Measurements from ENCODE around the gene ZIC1.

Gene ZIC1

GRCh38 chr3:147397155-147397874 is 11.8 kb upstream of the ZIC1 start:
- DNase-seq, result no peak

- DNase-seq, result no peak
Observed at GRCh38 chr3:147397875-147398812, 11.0 kb upstream of the ZIC1 start.

DNA sequence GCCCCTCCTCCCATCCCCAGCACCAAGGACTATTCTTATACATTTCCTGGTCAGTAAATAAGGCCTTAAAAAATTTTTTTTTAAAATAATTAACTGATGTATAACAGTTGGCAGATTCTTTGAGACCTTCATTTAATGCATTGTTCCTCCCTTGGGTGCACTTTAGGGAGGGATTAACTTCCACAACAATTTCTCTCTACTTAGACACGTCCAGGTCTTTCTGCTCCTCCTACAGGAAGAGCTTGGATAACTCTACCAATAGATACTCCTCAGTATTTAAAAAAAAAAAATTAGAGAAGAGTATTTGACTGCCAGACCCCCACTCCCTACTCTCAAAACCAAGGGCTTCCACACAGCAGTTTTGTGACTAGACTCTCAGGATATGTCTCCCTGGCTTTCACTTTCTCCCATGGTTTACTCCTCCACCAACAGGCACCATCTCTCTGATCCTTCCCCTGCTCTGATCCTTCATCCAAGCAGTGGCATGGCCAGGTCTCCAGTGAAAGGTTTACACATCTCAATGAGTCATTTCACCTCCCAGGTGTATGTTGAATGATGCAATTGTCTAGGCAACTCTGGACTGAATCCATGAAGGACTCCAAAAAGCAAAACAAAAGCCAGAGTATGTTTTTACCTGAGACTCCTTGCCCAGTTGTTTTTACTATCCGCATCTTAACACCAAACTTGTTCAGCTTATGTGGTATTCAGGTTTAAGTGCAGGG is 10.2 kb upstream of the ZIC1 start:
- DNase-seq, result no peak

- no peak for DNase-seq
Observed at GRCh38 chr3:147400111-147400510, 9.1 kb upstream of the ZIC1 start.

DNA sequence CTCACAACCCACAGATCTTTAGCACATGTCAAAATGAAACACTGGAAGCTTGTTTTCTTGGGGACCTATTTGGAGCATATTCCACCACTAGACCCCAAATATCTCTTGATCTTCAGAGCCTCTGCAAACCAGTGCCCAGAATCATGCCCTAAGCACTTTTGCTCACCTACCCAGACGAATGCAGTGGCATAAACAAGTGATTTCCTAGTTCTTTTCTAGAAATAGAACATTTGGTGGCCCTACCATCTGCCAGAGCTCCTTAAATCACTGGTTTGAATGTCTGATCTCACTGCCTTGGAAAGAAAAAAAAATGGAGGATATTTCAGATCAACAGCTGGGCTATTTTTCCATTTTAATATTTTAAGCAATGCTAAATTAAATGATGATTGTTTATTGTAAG is 8.2 kb upstream of the ZIC1 start:
- DNase-seq, result no peak

- DNase-seq, result no peak
Observed at GRCh38 chr3:147401421-147401820, 7.7 kb upstream of the ZIC1 start.

- DNase-seq, result no peak
Observed at GRCh38 chr3:147402159-147402558, 7.0 kb upstream of the ZIC1 start.

DNA sequence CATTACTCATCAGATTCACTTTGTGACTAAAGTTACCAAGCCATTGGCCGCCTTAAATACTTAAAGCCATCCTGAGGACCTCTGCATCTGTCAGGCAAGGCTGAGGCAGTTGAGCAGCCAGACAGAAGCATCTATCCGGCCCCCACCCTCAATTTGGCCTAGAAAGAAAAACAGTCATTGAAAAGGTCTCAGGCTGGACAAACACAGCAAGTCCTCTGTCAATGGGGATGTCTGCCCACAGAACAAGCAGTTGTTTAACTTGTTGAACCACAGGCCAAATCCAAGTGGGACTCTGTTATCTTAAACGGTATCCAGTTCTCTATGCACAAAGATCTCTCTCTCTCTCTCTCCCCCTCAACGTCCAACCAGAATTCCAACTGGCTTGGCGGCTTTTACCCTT is 5.7 kb upstream of the ZIC1 start:
- DNase-seq, result no peak

- DNase-seq, result no peak
Observed at GRCh38 chr3:147404000-147404799, 5.0 kb upstream of the ZIC1 start.

- DNase-seq, result no peak
Observed at GRCh38 chr3:147404800-147405230, 4.3 kb upstream of the ZIC1 start.

GRCh38 chr3:147405231-147406027 is 3.7 kb upstream of the ZIC1 start:
- no peak for DNase-seq

DNA sequence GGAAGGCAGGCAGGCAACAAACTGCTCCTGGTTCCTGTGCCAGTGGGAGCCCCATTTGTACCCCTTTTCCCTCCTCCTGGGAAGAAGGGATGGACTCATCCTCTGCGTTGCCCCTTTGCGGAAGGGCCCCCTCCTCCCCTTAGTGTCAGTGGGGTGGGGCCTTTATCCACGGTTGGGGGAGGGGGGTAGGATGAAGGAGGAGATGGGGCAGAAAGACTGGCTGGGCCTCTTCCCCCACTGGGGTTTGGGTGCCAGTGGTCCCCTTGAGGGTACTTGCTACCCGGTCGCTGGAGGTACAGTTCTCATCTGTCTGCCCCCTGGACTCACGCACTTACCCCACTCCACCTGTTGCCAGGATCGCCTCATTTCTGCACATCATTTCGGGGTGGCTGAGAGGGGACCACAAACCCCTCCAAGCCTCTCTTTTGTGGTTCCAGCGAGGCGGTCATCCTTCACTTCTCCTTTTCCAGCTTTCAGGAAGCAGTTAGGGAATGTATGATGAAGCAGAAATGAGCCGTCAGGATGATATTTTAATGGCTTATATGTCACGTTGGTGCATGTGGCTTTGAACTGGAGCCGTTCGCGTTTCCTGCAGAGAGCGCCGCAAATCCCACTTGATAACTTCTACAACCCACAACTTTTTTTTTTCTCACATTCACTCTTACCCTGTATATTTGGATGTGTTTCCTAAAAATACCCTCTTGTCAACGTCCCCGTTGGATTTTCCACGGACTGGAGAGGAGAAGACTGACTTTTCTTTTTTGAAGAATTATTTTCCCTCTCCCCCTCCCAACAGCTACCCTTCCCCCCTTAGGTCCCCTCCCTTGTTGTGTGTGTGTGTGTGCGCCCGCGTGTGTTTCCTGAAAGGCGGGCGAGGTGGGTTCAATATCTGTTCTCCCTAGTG is 2.9 kb upstream of the ZIC1 start, which contains the start of gene ZIC4:
Gene ZIC4 (minus strand): TSS at position 516 of the 904 bp plus-strand sequence. CDS start 3,746 bp downstream, outside the sequence.
- no peak for DNase-seq

GRCh38 chr3:147407114-147407497 is 2.1 kb upstream of the ZIC1 start:
- DNase-seq, result no peak

DNA sequence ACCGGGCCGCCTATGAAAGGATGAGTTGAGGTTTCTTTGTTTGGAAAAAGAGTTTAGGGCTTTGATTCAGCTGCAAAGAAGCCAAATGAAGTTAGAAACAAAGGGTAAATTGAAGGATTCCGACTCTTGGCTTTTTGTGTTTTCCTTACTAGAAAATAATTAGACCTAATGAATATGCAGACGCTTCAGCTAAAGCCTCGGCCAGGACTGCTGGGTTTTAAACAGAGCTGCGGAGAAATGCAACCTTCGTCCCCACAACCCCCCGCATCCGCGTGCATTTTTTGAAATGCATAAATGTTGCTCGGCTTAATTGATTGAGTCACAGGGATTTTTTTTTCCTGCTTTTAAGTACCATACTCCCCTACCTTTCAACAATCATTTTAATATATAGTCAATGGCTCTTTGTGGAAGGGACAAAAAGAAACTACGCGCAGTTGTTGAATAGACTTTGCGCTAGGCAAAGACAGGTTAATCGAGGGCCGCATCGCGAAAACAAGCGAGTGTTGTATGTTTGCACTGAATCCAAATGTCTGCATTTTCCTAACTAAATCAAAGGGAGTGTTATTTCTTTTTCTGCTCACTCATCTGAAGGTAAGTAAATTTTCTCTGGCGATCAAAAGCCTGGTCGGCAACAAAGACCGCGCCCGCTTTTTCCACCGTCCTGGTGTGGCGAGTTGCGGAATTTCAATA is 1.5 kb upstream of the ZIC1 start:
- DNase-seq, result no peak

DNA sequence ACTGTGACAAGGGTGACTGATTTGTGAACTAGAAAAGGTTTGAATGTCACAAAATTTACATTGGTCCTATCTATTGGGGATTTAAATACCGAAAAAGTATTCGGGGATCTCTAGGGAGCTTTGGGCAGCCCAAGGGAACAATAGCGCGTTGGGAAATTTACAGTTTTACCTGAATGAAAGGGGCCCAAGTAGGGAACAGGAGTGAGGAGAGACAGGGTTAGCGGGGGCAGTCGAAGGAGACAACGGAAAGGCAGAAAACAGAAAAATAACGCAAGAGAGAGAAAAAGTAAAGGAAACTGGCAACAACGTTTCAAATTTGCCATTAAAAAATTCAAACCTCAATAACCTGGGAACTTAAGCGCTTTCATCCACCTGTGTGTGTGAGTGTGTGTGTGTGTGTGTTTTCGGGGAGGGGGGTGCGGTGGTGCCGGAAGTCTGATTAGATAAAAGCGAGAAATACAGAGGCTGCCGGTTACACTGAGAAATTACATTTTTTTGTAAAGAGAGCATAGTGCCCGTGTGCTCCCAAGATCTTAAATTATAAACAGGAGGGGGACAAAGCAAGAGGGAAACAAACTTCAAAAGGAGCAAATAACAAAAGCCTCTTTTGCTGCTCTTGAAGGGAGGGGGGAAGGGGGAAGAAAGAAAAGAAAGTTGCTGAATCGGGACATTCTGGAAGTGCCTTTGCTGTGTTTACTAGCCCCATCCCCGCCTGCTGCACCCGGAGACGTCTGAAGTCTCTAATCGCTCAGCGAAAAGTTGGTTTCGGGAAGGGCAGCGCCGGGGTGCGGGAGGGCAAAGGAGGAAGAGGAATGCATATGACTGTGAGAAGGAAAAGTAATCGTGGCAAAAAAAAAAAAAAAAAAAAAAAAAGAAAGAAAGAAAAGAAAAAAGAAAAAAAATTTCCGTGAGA is 721 bp upstream of the ZIC1 start:
- no peak for DNase-seq

GRCh38 chr3:147410116-147410525 is 956 bp downstream of the ZIC1 start:
- DNase-seq, result no peak

DNA sequence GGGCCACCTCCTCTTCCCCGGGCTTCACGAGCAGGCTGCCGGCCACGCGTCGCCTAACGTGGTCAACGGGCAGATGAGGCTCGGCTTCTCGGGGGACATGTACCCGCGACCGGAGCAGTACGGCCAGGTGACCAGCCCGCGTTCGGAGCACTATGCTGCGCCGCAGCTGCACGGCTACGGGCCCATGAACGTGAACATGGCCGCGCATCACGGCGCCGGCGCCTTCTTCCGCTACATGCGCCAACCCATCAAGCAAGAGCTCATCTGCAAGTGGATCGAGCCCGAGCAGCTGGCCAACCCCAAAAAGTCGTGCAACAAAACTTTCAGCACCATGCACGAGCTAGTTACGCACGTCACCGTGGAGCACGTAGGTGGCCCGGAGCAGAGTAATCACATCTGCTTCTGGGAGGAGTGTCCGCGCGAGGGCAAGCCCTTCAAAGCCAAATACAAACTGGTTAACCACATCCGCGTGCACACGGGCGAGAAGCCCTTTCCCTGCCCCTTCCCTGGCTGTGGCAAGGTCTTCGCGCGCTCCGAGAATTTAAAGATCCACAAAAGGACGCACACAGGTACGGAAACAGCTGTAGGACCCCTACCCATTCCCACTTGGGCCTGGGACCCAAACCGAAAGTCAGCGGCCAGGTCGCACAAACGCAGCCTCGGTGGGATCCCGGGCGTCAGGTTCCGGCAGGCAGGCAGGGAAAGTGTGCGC is 1.5 kb downstream of the ZIC1 start:
- DNase-seq, result no peak

GRCh38 chr3:147411238-147411814 is 2.2 kb downstream of the ZIC1 start:
- no peak for DNase-seq

Measured in NCI-H2081 treated with DMSO at 0.1 percent for 48 hours (cell line).